Activated T-helper 17 cell treated with anti-CD3 and anti-CD28 coated beads, Interleukin-2, amount 50 U/mL, for 72 hours (primary cell): ENCODE results near the gene PPIF. TPM values are rescaled to one million over a fixed set of nuclear protein-coding genes. Genes with fewer than 3 reads are reported as not detected.

Source experiments
- ATAC-seq: fragments of 150-1000 bp; cut with Tn5 transposase; replicated peaks from 2 replicates; pipeline ENCODE4 v1.10.0; 2021; ENCODE audit warnings: mild to moderate bottlenecking, moderate library complexity
- H3K27ac Mint-ChIP-seq: one replicate; pipeline ENCODE4 v1.8.0; 2022; ENCODE audit warnings: mixed read lengths
- H3K27me3 Mint-ChIP-seq: one replicate; pipeline ENCODE4 v1.8.0; 2022; ENCODE audit warnings: mixed read lengths
- H3K36me3 Mint-ChIP-seq: one replicate; pipeline ENCODE4 v1.8.0; 2022; ENCODE audit warnings: low read depth, mild to moderate bottlenecking, mixed read lengths
- H3K4me1 Mint-ChIP-seq: one replicate; pipeline ENCODE4 v1.8.0; 2022; ENCODE audit warnings: mixed read lengths
- H3K4me3 Mint-ChIP-seq: one replicate; pipeline ENCODE4 v1.8.0; 2022; ENCODE audit warnings: mild to moderate bottlenecking, mixed read lengths
- H3K9me3 Mint-ChIP-seq: one replicate; pipeline ENCODE4 v1.8.0; 2022; ENCODE audit warnings: mixed read lengths
- total RNA-seq, 2 donors: library from RNA; stranded (reverse); gene quantifications; one replicate each; pipeline ENCODE4 v1.2.3, GENCODE V29; 2022

PPIF gene
- total RNA-seq, 2 donors from 2014 or later = 73.7 to 170 TPM

- H3K4me3 Mint-ChIP-seq = no peak overlapping the region
- no peaks in the 10 kb centered on the region for H3K27me3 Mint-ChIP-seq
- no peaks in the 10 kb centered on the region for H3K36me3 Mint-ChIP-seq
- no peak overlapping the region for H3K27ac Mint-ChIP-seq
- no peaks in the 10 kb centered on the region for H3K4me1 Mint-ChIP-seq
- no peak for ATAC-seq
- H3K9me3 Mint-ChIP-seq = no peaks in the 10 kb centered on the region
Measured at GRCh38 chr10:79385392-79385795, 38.1 kb downstream of the PPIF start.

GRCh38 chr10:79385804-79386531 is 38.7 kb downstream of the PPIF start:
- ATAC-seq = no peak
- H3K27ac Mint-ChIP-seq = no peak overlapping the region
- H3K4me3 Mint-ChIP-seq = no peak overlapping the region
- H3K4me1 Mint-ChIP-seq = no peaks in the 10 kb centered on the region
- no peaks in the 10 kb centered on the region for H3K27me3 Mint-ChIP-seq
- no peaks in the 10 kb centered on the region for H3K36me3 Mint-ChIP-seq
- H3K9me3 Mint-ChIP-seq = no peaks in the 10 kb centered on the region

- Mint-ChIP-seq H3K4me1 (no peaks in the 10 kb centered on the region), H3K27me3 (no peaks in the 10 kb centered on the region), H3K36me3 (no peaks in the 10 kb centered on the region), H3K27ac (no peak overlapping the region), H3K9me3 (no peaks in the 10 kb centered on the region), H3K4me3 (no peak overlapping the region)
- no peak for ATAC-seq
Measured at GRCh38 chr10:79386637-79387465, 39.6 kb downstream of the PPIF start.

- Mint-ChIP-seq H3K27ac (no peak overlapping the region), H3K36me3 (no peaks in the 10 kb centered on the region), H3K4me1 (no peaks in the 10 kb centered on the region), H3K27me3 (no peaks in the 10 kb centered on the region), H3K4me3 (no peak overlapping the region), H3K9me3 (no peaks in the 10 kb centered on the region)
- ATAC-seq = no peak
Measured at GRCh38 chr10:79387466-79387973, 40.3 kb downstream of the PPIF start.

GRCh38 chr10:79387974-79388850 is 40.9 kb downstream of the PPIF start:
- no peaks in the 10 kb centered on the region for H3K27me3 Mint-ChIP-seq
- no peaks in the 10 kb centered on the region for H3K36me3 Mint-ChIP-seq
- H3K9me3 Mint-ChIP-seq = no peaks in the 10 kb centered on the region
- peak overlapping the region; percentile 48 for H3K27ac Mint-ChIP-seq
- H3K4me1 Mint-ChIP-seq = no peaks in the 10 kb centered on the region
- no peak overlapping the region for H3K4me3 Mint-ChIP-seq
- ATAC-seq = peak; percentile 93

- no peak overlapping the region for H3K27ac Mint-ChIP-seq
- ATAC-seq = no peak
- H3K36me3 Mint-ChIP-seq = no peaks in the 10 kb centered on the region
- no peaks in the 10 kb centered on the region for H3K9me3 Mint-ChIP-seq
- H3K27me3 Mint-ChIP-seq = no peaks in the 10 kb centered on the region
- H3K4me1 Mint-ChIP-seq = no peaks in the 10 kb centered on the region
- H3K4me3 Mint-ChIP-seq = no peak overlapping the region
Measured at GRCh38 chr10:79390057-79390456, 42.8 kb downstream of the PPIF start.

- no peaks in the 10 kb centered on the region for H3K27me3 Mint-ChIP-seq
- H3K27ac Mint-ChIP-seq = no peak overlapping the region
- no peaks in the 10 kb centered on the region for H3K36me3 Mint-ChIP-seq
- H3K4me1 Mint-ChIP-seq = no peaks in the 10 kb centered on the region
- no peaks in the 10 kb centered on the region for H3K9me3 Mint-ChIP-seq
- H3K4me3 Mint-ChIP-seq = no peak overlapping the region
- no peak for ATAC-seq
Measured at GRCh38 chr10:79390551-79391229, 43.4 kb downstream of the PPIF start.

- no peak for ATAC-seq
- Mint-ChIP-seq H3K36me3 (no peaks in the 10 kb centered on the region), H3K4me3 (no peak overlapping the region), H3K27me3 (no peaks in the 10 kb centered on the region), H3K27ac (peak overlapping the region; percentile 4), H3K4me1 (no peaks in the 10 kb centered on the region), H3K9me3 (no peaks in the 10 kb centered on the region)
Measured at GRCh38 chr10:79391231-79392019, 44.2 kb downstream of the PPIF start.

- Mint-ChIP-seq H3K4me3 (no peak overlapping the region), H3K27ac (peak overlapping the region; percentile 4), H3K27me3 (no peaks in the 10 kb centered on the region), H3K36me3 (no peaks in the 10 kb centered on the region), H3K4me1 (no peaks in the 10 kb centered on the region), H3K9me3 (no peaks in the 10 kb centered on the region)
- ATAC-seq = no peak
Measured at GRCh38 chr10:79392020-79392398, 44.7 kb downstream of the PPIF start.

- ATAC-seq = no peak
- Mint-ChIP-seq H3K4me1 (no peaks in the 10 kb centered on the region), H3K9me3 (no peaks in the 10 kb centered on the region), H3K27me3 (no peaks in the 10 kb centered on the region), H3K4me3 (no peak overlapping the region), H3K27ac (peak overlapping the region; percentile 4), H3K36me3 (no peaks in the 10 kb centered on the region)
Measured at GRCh38 chr10:79392506-79393176, 45.4 kb downstream of the PPIF start.

- H3K27me3 Mint-ChIP-seq = no peaks in the 10 kb centered on the region
- H3K4me3 Mint-ChIP-seq = no peak overlapping the region
- H3K27ac Mint-ChIP-seq = no peak overlapping the region
Measured at GRCh38 chr10:79393221-79393923, 46.1 kb downstream of the PPIF start.

GRCh38 chr10:79393924-79394610 is 46.8 kb downstream of the PPIF start:
- no peak overlapping the region for H3K27ac Mint-ChIP-seq
- no peak overlapping the region for H3K4me3 Mint-ChIP-seq
- no peaks in the 10 kb centered on the region for H3K36me3 Mint-ChIP-seq
- H3K9me3 Mint-ChIP-seq = no peaks in the 10 kb centered on the region
- no peaks in the 10 kb centered on the region for H3K27me3 Mint-ChIP-seq
- no peak for ATAC-seq
- H3K4me1 Mint-ChIP-seq = no peaks in the 10 kb centered on the region

More at GRCh38 chr10:79393221-79393923, 46.1 kb downstream of the PPIF start:
- no peak for ATAC-seq
- H3K9me3 Mint-ChIP-seq = no peaks in the 10 kb centered on the region
- no peaks in the 10 kb centered on the region for H3K4me1 Mint-ChIP-seq
- H3K36me3 Mint-ChIP-seq = no peaks in the 10 kb centered on the region
